Peyer's patch (tissue), 4 donors: ENCODE results near the gene ARIH2. TPM values are rescaled to one million over a fixed set of nuclear protein-coding genes. Genes with fewer than 3 reads are reported as not detected.

Source experiments
- DNase-seq, 3 donors: peaks; one replicate each; pipeline ENCODE4 v3.0.0-alpha.2; 2017 to 2019
- H3K27ac ChIP-seq, 4 donors: fragments of 200-600 bp; sonication (generic); one replicate each; pipeline ENCODE4 v1.5.1; 2016 to 2019
- H3K27me3 ChIP-seq, 2 donors: fragments of 200-600 bp; sonication (generic); one replicate each; pipeline ENCODE4 v1.5.1; 2019
- H3K36me3 ChIP-seq, 3 donors: fragments of 200-600 bp; sonication (generic); one replicate each; pipeline ENCODE4 v1.5.1; 2016 to 2019
- H3K4me1 ChIP-seq, 4 donors: fragments of 200-600 bp; sonication (generic); one replicate each; pipeline ENCODE4 v1.5.1; 2016 to 2019
- H3K4me3 ChIP-seq, 4 donors: fragments of 200-600 bp; sonication (generic); 1 replicate in 3 of 4; 2 replicates in 1 of 4; pipeline ENCODE4 v1.5.1; 2016 to 2019; ENCODE audit warnings: mild to moderate bottlenecking in 1 of 4
- H3K9me3 ChIP-seq, 4 donors: fragments of 200-600 bp; sonication (generic); one replicate each; pipeline ENCODE4 v1.5.1; 2016 to 2019; ENCODE audit warnings: mild to moderate bottlenecking in 1 of 4
- CTCF ChIP-seq, 6 experiments: fragments of 450-650 bp in 4 of 6; fragments of 200-600 bp in 2 of 6; sonication (generic) in 1 of 6; IDR thresholded peaks; one replicate each; pipeline ENCODE4 v1.5.1; 2017 to 2019; ENCODE audit warnings: antibody characterized with exemption in 6 of 6, mild to moderate bottlenecking in 3 of 6, moderate library complexity in 1 of 6
- POLR2A ChIP-seq, 2 donors: fragments of 450-650 bp; IDR thresholded peaks; one replicate each; pipeline ENCODE4 v1.5.1; 2017; ENCODE audit warnings: antibody characterized with exemption in 2 of 2, mild to moderate bottlenecking in 2 of 2, moderate library complexity in 2 of 2
- total RNA-seq, 4 donors: library from RNA; depleted of rRNA; stranded (reverse); fragments of >200 nt; gene quantifications; one replicate each; pipeline ENCODE4 v1.1.0, GENCODE V29; 2016

Gene ARIH2
- total RNA-seq, 4 donors from 2014 or later: 59.7 to 184 (median 111) TPM

DNA sequence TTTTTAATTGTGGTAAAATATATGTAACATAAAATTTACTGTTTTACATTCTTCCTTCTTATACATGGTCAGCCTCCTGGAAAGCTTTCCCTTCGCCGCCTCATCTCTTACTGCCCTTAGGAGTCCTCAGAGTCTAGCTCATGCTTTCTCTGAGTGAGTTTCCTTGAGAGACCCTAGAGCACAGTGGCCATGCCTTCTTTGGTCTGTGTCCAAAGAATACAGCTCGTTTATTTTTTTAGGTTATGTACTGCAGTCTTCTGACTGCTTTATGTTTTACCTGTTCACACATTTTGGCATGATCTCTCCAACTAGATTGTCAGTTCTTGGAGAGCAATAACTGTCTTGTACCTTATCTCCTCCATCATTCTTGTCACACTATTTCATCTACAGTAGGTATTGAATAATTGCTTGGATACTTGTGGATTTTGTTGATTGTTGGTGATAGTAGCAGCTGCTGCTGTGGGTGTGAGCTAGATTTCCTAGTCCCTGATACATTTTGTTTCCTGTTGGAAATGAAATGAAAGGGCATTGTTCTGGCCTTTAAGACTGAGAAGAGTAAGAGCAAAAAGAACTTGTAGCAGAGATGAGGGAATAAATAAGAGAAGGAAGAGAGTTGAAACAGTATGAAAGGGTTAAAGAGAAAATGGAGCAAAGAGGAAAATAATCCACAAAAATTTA, 10.9 kb downstream of the ARIH2 start:
- Histone ChIP-seq H3K4me1 (peaks cover 0 to 42% (median 6%) of the 10 kb centered on the region in 4 donors), H3K4me3 (no peak overlapping the region), H3K27me3 (no peaks in the 10 kb centered on the region), H3K36me3 (peaks cover 0 to 40% (median 0%) of the 10 kb centered on the region in 3 donors), H3K27ac (no peak overlapping the region), H3K9me3 (no peaks in the 10 kb centered on the region)
- DNase-seq: no peak
- TF ChIP-seq CTCF (IDR thresholded peaks at IDR 0.05): no peak
- TF ChIP-seq POLR2A (IDR thresholded peaks at IDR 0.05): no peak

DNA sequence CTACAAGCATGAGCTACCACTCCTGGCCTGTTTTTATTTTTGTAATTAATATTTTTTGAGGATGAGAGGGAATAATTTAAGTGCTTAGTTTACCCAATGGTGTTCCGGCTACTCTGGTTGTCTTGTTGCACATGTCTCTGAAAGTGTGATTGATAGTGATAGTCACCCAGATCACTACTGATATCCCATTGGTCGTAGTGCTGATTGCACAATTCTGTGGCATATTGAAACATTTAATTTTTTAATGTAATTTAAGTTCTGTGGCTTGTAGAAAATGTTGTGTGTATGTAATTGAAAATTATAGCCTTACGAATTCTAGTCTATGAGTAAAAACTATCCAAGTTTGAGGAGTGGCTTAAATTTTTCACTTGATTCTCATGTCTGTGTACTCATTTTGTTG, 11.9 kb downstream of the ARIH2 start:
- no peaks in the 10 kb centered on the region for H3K9me3 ChIP-seq
- H3K27ac ChIP-seq: no peak overlapping the region
- peaks cover 0 to 42% (median 6%) of the 10 kb centered on the region in 4 donors for H3K4me1 ChIP-seq
- DNase-seq: no peak
- peaks cover 0 to 30% (median 0%) of the 10 kb centered on the region in 3 donors for H3K36me3 ChIP-seq
- no peak overlapping the region for H3K4me3 ChIP-seq
- no peak for TF ChIP-seq POLR2A (IDR thresholded peaks at IDR 0.05)
- TF ChIP-seq CTCF (IDR thresholded peaks at IDR 0.05): no peak
- no peaks in the 10 kb centered on the region for H3K27me3 ChIP-seq

GRCh38 chr3:48931944-48932580, 13.4 kb downstream of the ARIH2 start:
- no peak overlapping the region for H3K4me3 ChIP-seq
- no peaks in the 10 kb centered on the region for H3K27me3 ChIP-seq
- no peak for TF ChIP-seq POLR2A (IDR thresholded peaks at IDR 0.05)
- TF ChIP-seq CTCF (IDR thresholded peaks at IDR 0.05): no peak
- H3K36me3 ChIP-seq: peaks cover 0 to 24% (median 0%) of the 10 kb centered on the region in 3 donors
- H3K4me1 ChIP-seq: peaks cover 0 to 35% (median 6%) of the 10 kb centered on the region in 4 donors
- DNase-seq: no peak
- H3K9me3 ChIP-seq: no peaks in the 10 kb centered on the region
- H3K27ac ChIP-seq: no peak overlapping the region

GRCh38 chr3:48934333-48934991, 15.8 kb downstream of the ARIH2 start:
- TF ChIP-seq POLR2A (IDR thresholded peaks at IDR 0.05) (no peak), CTCF (IDR thresholded peaks at IDR 0.05) (no peak)
- H3K9me3 ChIP-seq: no peaks in the 10 kb centered on the region
- peaks cover 0 to 11% (median 4%) of the 10 kb centered on the region in 4 donors for H3K4me1 ChIP-seq
- H3K27me3 ChIP-seq: no peaks in the 10 kb centered on the region
- no peak overlapping the region for H3K4me3 ChIP-seq
- peaks cover 0 to 10% (median 0%) of the 10 kb centered on the region in 3 donors for H3K36me3 ChIP-seq
- no peak for DNase-seq
- no peak overlapping the region for H3K27ac ChIP-seq

DNA sequence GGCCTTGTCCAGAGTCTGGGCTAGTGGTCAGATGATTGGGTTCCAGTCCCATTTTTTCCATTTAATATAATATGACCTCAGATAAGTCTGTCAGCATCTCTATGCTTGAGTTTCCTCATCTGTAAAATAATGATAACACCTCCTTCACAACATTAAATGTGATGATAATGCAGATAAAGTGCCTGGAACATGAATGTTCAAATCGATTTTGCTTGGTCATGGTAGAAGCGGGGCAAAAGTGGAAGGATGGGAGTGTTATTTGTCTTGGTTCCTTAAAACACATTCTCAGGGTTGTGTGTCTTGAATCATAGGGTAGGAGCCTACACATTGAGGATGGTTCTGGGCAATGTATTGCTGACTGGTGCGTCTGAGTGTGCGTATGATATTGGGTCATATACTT, 16.9 kb downstream of the ARIH2 start:
- DNase-seq: no peak
- Histone ChIP-seq H3K4me3 (no peak overlapping the region), H3K9me3 (no peaks in the 10 kb centered on the region), H3K36me3 (peaks cover 0 to 10% (median 0%) of the 10 kb centered on the region in 3 donors), H3K27me3 (no peaks in the 10 kb centered on the region), H3K4me1 (peaks cover 0 to under 1% (median 0%) of the 10 kb centered on the region in 4 donors), H3K27ac (no peak overlapping the region)
- TF ChIP-seq CTCF (IDR thresholded peaks at IDR 0.05) (no peak), POLR2A (IDR thresholded peaks at IDR 0.05) (no peak)
